GM19099 (cell line): ENCODE results near the gene TRIM28.

Source experiments
- POLR2A ChIP-seq: IDR thresholded peaks from 3 replicates; pipeline ENCODE4 v1.6.1; 2011; ENCODE audit warnings: low read depth; ENCODE audit not compliant: insufficient read length; ENCODE audit errors: extremely low read depth

The TRIM28 gene

DNA sequence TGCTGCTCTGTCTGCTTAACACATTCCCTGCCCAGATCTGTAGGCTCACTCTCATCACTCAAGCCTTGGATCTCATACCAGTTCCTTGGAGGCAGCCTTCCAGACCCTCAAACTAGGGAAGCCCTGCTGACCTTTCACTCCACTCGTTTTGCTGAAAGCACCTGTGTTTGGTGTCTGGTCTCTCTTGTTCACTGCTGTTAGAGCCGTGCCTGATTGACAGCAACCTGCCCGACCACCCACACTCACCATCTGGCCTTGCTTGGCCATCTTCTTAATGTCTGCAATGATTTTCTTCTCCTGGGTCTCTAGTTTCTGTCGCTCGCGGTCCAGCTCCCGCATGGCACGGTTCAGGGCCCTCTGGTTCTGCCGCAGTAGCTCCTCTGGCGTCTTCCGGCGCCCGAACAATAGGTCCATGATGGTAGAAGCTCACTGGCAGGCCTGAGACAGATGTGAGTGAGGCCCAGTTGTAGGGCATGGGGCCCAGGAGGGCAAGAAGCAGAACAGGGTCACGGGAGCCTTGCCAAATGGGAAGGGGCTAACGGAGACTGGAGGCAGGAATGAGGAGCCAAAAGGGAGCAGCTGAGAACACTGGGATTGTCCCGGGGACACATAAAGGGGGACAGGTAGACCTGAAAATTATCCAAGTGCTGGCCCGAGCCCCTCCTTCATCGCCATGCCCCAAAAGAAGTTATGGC lies 10.1 kb downstream of the TRIM28 start:
- TF ChIP-seq POLR2A = no peak

DNA sequence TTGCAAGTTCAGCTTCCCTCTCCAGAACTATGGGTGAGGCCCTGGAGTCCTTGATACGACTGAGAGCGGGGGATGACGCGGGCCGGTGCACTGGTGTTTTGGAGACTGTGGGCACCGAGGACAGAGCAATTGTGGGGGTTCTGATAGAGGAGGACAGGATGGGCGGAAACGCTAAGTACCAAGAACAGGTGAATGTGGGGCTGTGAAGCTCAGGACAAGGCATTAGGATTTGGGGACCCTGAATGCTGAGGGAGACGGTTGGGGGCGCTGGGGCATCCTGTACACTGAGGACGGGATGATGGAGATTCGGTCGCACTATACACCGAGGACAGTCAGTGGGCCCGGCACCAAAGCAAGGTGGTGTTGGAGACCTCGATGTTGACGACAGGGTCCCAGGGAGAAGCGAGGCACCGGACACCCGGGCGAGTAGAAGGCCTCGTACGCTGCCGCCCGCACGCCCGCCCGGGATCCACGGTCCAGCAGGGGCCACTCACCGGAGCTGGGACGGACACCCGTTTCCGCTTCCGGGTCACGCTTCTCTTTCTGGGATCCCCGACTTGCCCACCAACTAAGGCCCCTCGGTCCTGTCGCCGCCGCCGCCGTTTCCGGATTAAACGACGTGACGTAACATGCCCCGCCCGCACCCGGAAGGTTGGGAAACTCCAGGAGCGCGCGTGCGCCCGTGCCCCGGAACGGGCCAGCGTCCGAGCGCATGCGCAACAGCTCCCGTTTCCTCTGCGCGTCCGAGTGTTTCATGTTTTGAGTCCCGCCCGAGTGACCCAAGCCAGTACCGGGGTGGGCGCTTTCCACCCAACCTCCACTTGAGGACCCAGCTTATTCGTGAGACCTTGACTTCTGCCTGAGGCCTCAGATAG lies 10.9 kb downstream of the TRIM28 start, which contains the start of gene CHMP2A:
CHMP2A (minus strand) TSS at position 612 of the 875 bp plus-strand sequence. CDS start 893 bp downstream, outside the sequence.
- TF ChIP-seq POLR2A = peak; percentile 85

DNA sequence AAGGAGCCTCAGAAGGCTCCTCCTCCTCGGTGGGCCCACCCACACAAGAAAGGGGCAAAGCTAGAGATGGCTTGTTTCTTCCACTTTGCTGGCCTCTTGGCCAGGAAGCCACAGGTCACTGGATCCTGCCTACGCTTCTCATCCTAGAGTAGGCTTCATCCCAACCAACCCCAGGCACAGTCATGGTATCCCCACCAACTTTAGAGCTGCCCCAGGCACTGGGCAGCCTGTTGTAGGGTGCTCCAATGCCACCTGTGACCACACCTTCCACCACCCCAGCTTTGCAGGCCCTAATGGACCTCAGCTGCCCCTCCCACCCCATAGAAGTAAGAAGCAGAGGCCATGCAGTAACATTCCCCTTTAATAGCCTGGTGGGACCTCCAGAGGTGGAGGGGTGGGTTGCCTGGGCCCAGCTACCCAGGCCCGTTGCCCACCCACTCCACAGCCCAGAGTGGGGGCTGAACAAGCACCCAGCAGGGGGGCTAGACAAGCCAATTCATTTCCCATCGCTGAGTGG lies 11.6 kb downstream of the TRIM28 start:
- no peak for TF ChIP-seq POLR2A

DNA sequence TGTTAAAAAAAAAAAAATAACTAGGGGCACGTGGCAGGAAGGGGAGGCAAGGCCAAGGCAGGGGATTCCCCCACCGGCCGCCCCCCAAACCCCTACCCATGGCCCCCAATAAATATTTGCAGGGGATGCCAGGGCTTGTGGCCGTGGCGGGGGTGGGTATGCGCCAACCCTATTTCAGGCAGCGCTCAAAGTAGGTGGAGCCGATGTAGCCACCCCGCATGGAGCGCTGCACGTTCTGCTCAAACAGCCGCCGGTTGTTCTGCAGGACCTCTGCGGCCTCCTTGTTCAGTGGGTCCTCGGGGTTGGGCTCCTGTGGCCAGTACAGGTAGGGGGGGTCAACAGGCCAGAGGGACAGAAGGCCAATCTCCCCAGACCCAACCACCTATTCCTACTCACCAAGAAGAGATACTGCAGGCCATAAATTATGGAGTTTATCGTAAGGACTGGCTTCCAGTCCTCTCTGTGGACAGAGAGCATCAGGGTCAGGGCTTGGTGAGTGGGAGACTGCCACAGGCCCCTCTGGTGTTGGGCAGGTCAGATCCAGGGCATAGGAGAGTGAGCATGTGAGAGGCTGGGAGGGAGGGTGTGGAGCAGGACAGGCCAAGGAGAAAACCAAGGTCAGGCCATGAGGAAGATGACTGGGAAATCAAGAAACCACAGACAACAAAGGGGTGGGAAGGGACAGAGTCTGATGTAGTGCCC lies 12.2 kb downstream of the TRIM28 start:
- TF ChIP-seq POLR2A = no peak

DNA sequence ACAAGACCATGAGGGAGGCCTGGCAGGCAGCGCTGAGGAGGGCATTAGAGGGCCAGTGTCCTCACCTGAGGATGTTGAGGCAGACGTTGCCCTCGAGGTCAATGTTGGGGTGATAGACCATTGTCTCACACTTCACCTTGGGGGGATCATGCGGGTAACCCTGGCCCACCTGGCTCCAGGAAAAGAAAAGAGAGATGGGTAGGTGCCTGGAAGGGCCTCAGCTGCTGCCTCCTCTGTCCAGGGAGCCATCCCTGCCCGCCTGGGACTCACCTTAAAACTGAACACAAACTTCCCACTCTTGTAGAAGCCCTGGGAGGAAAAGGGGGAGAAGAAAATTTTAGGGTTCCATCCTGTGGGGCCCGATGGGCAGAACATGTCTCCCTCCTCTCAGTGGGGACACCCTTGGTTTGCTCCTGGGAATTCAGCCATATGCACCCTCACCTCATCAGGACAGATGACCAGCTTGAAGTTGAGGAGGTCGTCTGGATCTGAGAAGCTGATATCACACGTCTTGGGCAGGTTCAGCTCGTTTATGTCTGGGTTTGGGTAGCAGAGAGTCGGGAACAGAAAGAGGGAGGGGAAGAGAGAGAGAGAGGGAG lies 12.9 kb downstream of the TRIM28 start:
- TF ChIP-seq POLR2A = no peak

DNA sequence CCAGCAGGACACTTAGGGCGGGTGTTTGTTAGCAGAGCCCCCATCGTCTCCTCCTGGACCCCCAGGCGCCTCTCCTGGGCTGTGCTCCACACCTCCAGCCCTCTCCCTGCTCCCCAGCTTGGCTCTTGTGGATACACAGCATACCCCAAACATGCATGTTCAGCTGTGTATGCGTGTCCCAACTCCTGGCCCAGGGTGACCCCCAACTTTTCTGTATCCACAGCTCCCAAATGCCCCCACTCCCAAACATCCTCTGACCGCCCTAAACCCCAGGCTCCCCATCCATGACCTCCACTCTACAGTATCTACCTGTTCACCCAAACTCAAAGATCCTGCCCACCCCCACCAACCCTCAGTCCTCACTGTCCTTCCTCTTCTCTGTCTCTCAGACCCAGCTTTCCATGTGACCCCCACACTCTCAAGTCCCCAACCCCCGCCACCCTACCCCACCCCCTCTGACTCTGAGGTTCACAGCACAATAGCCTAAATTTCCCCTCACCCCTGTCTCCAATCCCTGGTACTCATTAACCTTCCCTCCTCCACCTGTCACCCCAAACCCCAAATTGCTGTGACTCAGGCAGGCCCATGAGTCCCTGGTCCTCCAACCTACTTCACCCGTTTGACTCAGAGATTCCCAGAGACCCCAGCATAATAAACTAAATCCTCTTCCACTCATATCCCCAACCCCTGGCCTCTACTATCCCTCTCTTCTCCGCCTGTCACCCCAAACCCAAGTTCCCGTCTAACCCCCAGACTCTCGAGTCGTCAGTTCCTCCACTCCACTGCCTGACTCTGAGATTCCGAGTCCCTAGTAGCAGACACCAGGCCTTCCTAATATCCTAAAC lies 13.6 kb downstream of the TRIM28 start:
- TF ChIP-seq POLR2A = no peak

DNA sequence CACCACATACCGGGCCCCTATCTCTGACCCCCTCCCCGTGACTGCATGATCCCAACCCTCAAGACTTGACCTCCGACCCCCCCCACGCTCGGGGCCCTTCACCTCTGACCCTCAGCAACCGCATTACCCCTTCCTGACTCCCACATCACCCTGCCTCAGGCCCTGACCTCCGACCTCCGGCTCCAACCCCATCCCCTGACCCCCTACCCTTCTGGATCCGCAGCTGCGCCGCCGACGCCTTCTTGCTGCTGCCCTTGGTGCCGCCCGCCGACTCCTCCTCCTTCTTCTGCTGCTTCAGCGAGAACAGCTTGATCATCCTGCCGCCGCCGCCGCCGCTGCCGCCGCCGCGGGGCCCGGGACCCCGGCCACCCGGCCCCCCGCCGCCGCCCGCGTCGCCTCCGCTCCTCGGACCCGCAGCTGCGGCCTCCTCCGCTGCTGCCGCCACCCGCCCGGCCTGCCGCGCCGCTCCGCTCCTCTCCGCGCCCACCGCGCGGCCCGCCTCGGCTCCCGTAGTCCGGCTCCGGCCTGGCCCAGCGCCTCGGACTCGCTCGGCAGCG lies 14.3 kb downstream of the TRIM28 start, which contains the start of gene UBE2M:
UBE2M (minus strand) TSS at position 546 of the 557 bp plus-strand sequence; CDS start at position 316, 230 bp downstream.
- TF ChIP-seq POLR2A = no peak

DNA sequence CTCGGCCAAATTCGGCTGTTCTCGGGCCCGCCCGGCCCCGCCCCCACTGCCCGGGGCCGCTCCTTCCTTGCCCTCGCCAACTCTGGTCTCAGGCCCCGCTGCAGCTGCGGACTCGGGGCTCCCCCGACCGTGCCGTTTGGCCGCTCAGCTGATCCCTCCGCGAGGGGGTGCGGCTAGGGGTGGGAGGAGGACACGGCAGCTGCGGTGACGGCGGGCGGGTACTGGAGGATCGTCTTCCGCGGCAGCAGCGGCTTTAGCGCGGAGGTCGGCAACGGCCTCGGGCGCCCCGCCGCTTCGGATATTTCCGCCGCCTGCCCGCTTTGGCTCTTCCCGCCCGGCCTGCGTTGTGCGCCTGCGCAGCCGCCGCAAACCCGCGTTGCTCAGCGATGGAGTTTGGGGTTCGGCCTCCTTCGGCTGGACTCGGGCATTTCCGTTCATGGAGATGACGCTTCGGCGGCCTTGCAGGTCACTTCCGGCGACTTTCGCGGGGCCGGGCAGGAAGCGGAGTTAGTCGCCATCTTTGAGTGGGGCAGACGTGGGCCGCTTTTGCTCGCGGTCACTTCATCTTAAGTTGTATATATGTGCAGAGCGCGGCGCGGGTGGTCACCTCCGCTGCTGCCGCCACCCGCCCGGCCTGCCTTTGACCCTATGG lies 14.9 kb downstream of the TRIM28 start:
- peak; percentile 70 for TF ChIP-seq POLR2A

DNA sequence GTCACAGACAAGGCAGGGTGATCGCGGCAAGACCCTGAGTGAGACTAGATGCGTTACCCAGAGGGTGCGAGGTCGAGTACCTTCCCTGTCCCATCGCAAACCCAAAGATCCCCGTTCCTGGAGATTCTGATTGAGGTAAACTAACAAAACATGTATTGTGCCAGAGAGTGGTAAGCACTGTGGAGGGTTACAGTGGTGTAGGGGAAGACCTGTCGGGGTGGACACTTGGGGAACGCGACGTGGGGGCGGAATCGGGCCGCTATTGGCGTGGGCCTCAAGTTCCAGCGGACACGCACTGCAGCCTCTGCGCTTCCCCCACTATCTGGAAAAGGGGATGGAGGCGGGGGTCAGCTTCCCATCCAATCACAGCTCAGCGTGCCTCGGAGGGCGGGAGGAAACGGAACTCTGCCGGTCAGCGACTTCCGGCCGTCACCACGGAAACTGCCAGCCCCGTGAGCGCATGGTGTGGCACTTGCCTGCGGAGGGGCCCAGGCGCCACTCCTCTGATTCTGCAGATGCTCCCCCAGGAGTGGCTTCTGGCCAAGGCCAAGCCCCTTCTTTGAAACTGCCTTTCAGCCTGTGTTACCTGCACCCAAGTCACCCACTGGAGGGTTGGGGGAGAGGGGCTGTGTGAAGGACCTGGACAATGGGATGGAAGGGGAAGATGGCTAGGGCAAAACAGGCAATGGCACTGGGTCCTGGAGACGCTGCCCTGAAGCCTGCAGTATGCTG lies 15.6 kb downstream of the TRIM28 start:
- peak; percentile 80 for TF ChIP-seq POLR2A

DNA sequence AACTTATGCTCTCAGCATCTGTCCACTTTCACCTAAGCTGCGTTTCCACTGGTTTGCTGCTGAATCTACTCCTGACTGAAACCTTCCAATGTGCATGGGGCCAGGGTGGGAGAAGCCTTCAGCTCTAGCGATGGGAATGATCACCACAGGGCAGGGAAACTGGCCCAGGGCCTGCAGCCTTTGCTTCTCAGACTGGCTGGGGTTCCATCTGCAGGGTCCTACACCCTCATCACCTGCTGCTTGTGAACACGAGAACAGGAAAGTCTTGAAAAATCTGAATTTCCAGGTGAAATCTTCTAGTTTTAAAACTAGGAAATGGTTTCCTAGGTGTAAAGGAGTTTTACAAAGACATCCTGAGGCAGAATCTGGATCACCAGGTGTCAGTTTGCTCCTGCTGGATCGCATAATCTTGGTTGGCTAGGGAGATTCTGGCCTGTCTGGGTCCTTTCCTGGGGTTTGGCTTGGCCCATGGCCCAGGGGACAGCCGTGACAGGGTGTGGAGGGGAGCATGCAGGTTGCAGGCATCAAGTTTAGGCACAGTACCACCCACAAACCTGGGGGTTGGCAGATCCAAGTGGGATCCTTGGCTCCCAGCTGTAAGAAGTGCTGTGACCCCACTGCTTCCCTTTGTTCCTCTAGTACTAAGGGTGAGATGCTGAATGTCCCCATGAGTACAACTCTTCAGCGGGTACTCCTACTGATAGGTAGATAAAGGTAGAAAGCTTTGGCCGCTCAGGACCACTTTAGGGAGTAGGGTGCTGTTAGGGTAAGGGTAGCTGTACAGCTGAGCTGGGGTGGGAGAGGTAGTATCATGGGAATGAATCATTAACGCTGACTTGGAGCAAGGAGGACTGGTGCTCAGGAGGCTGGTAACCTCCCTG lies 16.4 kb downstream of the TRIM28 start:
- TF ChIP-seq POLR2A = no peak

DNA sequence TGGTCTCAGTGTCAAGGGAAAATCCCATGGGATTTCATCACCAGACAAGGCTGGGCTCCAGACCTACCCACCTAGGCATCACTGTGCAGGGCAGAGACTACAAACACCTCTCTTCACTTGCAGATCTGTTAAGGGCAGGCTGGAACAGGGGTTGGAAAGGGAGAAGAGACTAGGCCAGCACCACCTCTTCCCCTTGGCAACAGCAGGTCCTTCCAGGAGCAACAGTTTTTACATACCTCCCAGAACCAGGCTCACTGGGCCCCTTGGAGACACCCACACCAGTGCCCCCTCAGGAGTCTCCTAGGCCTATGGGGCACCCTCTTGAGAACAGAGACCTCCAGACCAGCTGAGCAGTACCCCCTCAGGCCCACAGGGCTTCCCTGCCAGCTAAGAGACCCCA lies 17.1 kb downstream of the TRIM28 start:
- no peak for TF ChIP-seq POLR2A
